Activated naive CD4-positive, alpha-beta T cell treated with Interleukin-2 at 50 U/mL for 16 hours (primary cell): ENCODE measurements around the gene CSTPP1.
"Not testable (repeated sequence)": the region's sequence is repeated elsewhere in the genome, so short reads cannot be mapped to it uniquely, and the experiment has no call there.

Source experiments
- DNase-seq: peaks from one replicate; pipeline ENCODE4 v3.0.0-alpha.2; 2020

CSTPP1 gene

GRCh38 chr11:47185305-47186075 is 248.9 kb downstream of the CSTPP1 start:
- no peak for DNase-seq

GRCh38 chr11:47186076-47186699 is 249.6 kb downstream of the CSTPP1 start, which contains the start of gene PACSIN3:
Gene PACSIN3, minus strand, starts transcription at chr11:47186434. Its CDS starts 3,707 bp downstream, at chr11:47182727.
- DNase-seq: peak; percentile 52

GRCh38 chr11:47186700-47187695 is 250.4 kb downstream of the CSTPP1 start:
- DNase-seq: peak; percentile 59

- DNase-seq: no peak
Measured at GRCh38 chr11:47187723-47188122, 251.2 kb downstream of the CSTPP1 start.

- DNase-seq: no peak
Measured at GRCh38 chr11:47188259-47188658, 251.7 kb downstream of the CSTPP1 start.

GRCh38 chr11:47189100-47189834 is 252.7 kb downstream of the CSTPP1 start:
- DNase-seq: no peak

- DNase-seq: not testable (repeated sequence)
Measured at GRCh38 chr11:47191137-47191536, 254.6 kb downstream of the CSTPP1 start.

GRCh38 chr11:47192111-47192510 is 255.6 kb downstream of the CSTPP1 start:
- no peak for DNase-seq

GRCh38 chr11:47198161-47198560 is 261.6 kb downstream of the CSTPP1 start:
- not testable (repeated sequence) for DNase-seq

- DNase-seq: no peak
Measured at GRCh38 chr11:47201015-47201414, 264.5 kb downstream of the CSTPP1 start.

GRCh38 chr11:47202576-47202975 is 266.0 kb downstream of the CSTPP1 start:
- no peak for DNase-seq

- no peak for DNase-seq
Measured at GRCh38 chr11:47204637-47204989, 268.1 kb downstream of the CSTPP1 start.

- DNase-seq: not testable (repeated sequence)
Measured at GRCh38 chr11:47206577-47206976, 270.0 kb downstream of the CSTPP1 start.

GRCh38 chr11:47207459-47207858 is 270.9 kb downstream of the CSTPP1 start:
- no peak for DNase-seq

- not testable (repeated sequence) for DNase-seq
Measured at GRCh38 chr11:47208008-47208552, 271.5 kb downstream of the CSTPP1 start.

- no peak for DNase-seq
Measured at GRCh38 chr11:47208628-47209027, 272.1 kb downstream of the CSTPP1 start.
